Measurements from ENCODE around the gene MEGF6.

The MEGF6 gene

DNA sequence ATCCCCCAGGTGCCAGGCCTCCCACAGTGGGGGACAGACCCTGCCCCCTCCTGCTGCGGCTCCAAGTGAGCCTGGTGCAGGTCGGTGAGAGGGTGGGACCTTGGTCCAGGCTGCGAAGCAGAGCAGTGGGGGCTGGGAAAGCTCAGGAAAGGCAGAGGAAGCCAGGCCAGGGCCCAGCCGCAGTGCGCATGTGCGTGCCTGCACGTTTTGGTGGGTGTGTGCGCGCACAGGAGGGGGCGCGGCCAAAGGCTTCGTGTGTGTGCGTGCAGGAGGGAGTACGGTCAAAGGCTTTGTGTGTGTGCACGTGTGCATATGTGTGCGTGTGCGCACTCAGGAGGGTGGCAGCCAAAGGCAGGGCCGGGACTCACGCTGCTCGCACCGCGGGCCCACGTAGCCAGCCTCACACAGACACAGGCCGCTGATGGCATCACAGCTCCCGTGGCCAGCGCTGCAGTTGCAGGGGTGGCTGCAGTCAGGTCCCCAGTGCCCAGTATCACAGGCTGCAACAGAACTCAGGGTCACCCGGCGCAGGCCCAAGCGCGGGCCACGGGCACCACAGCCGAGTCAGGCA lies 111.0 kb downstream of the MEGF6 start:
- DNase-seq = no peak

DNA sequence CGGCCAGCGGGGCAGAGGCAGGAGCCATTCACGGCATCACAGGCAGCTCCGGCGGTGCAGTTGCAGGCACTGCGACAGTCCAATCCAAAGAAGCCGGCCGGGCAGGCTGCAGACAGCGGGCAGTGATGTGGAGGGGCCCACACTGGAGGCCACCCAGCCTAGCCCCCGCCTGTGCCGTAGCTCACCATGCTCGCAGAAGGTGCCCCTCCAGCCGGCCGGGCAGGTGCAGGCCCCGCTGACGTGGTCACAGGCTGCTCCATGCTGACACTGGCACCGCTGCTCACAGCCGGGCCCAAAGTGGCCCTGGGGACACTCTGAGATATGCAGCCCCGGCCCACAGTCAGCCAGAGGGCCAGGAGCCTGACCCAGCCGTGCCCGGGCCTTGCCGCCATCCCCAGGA lies 111.7 kb downstream of the MEGF6 start:
- no peak for DNase-seq

DNA sequence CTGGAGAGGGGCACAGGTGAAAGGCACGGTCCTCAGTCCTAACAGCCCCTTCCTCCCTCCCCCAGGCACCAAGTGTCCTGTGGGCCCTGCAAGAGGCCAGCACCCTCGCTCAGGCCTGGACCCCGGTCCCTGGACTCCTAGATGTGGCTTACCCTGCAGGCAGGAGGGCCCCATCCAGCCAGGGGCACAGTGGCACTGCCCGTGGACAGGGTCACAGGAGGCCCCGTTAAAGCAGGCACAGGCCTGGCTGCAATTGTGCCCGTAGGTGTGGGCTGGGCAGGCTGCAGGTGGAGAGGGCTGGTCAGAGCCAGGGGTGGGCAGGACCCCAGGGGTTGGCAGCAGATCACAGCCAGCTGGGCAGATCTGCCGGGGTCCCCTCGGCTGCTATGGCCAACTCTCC lies 112.3 kb downstream of the MEGF6 start:
- DNase-seq = no peak

DNA sequence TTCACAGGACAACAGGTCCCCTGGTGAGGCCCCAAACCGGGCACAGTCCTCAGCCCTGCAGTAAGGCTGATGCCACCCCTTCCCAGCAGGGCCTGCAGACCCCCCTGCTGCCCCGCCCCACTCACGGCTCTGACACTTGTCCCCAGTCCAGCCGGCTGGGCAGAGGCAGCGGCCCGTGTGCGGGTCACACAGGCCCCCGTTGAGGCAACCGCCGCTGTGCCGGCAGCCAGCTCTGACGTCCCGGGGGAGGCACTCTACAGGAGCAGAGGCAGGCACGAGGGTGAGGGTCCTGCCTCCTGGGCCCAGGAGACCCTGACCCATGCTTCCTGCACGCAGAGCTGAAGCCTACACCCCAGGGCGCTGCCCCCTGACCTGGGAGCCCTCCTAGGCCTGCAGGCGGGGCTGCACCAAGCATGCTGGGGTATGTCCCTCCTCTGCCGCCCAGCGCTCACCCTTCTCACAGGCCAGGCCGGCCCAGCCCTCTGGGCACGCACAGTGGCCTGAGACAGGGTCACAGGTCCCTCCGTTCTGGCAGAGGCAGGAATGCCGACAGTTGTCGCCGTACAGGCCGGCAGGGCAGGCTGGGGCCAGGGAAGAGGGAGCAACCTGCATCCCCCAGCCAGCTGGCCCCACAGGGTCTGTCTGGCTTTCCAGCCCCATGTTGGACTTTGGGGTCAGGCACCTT lies 112.9 kb downstream of the MEGF6 start:
- no peak for DNase-seq

DNA sequence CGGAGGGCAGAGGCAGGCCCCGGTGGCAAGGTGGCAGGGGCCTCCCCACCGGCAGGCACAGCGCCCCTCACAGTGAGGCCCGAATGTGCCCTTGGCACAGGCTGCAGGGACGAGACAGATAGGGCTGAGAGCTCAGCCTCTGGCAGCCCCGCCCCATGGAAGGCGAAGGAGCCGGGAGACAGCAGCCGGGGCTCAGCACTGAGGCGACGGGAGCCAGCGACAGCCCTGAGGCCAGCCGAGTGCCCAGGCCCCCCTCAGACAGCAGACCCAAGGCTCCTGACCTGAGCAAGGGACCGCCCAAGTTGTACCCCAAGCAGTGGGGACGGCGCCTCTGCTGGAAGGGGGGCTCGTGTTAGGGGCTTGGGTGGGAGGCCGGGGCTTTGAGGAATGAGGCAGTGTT lies 113.8 kb downstream of the MEGF6 start:
- no peak for DNase-seq

DNA sequence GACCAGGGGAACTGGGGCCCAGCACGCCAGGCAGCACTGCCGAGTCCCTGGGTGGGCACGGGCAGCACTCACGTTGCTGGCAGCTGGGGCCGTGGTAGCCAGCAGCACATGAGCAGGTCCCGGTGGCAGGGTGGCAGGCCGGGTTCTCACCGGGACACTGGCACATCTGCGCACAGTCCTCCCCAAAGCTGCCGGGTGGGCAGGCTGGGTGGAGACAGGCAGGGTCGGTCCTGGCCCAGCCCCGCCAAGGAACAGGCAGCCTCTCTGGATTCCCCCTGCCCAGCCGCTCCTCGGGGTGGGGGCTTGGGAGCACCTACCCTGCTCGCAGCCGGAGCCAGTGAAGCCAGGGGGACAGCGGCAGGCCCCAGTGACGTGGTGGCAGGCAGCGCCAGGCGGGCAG lies 114.4 kb downstream of the MEGF6 start:
- DNase-seq = no peak

DNA sequence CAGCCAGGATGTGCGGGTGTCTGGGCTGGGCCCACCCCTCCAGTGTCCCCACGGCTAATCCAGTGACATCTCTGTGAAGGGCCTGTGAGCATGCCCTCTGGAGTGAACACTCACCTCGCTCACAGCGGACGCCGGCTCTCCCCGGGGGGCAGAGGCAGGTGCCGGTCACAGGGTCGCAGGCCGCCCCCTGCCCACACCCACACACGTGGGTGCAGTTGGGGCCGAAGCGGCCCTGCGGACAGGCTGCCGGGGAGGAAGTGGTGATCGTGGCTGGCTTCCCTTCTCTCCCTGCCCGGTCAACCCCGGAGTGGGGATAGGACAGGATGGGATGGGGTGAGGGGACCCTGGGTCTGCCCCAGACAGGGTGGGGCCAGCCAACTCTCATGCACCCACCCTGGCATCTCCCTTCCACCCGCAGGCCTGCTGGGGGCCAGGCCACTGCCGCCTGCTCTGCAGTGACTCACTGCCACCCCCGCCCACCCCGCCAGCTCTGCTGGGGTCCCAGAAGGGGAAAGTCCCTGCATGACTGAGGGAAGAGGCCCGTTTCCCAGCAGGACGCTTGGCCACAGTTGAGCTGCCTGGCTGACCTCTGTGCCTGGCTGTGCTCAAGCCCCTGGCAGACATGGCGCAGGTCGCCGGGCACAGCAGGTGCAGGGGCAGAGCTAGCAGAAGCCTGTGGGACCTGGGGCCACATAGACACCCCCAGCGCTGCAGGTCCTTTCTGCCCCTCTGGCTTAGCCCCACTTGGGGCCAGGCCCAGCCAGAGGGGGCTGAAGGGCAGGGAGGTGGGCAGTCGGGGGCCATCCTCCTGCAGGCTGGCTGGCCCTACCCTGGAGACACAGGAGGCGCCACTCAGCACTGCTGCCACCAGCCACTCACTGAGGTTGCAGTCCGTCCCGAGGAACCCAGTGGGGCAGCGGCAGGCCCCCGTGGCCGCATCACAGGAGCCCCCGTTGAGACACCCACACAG lies 115.2 kb downstream of the MEGF6 start:
- DNase-seq = no peak

DNA sequence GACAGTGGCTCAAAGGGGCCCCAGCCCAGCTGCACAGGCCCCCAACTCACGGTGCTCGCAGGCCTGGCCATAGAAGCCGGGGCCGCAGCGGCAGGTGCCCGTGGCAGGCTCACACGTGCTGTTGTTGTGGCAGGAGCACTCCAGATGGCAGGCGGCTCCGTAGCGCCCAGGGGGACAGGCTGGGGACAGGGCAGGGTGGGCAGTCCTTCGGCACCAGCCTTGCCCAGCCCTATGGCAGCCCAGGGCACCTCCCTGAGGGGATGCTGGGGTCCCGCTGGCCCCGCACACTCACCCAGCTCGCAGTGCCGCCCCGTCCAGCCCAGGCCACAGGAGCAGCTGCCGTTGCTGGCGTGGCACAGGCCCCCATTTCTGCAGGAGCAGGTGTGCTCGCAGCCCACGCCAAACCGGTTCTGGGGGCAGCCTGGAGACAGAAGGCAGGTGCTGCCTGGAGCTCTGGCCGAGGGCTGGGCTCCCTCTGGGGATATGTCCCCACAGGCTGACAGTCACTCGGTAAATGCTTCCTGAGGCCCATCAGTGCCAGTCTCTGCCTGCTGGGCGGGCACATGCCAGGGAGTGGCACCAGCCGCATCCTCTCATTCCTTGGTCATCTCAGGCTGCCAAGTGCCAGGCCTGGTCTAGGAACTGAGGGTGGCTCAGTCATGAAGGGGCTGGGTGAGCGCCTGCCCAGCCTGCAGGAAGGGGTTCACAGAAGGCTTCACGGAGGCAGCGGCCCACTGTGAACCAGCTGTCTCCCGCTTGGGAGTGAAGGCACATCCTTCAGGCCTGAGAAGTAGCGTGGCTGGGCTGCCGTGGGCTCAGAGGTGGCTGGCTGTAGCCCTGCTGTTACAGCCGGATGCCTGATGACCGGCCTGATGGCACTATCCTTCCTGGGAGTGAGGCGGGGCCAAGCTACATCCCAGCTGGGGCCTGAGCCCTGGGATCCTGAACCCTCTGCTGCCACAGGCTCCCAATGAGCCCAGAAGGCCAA lies 116.7 kb downstream of the MEGF6 start:
- no peak for DNase-seq

DNA sequence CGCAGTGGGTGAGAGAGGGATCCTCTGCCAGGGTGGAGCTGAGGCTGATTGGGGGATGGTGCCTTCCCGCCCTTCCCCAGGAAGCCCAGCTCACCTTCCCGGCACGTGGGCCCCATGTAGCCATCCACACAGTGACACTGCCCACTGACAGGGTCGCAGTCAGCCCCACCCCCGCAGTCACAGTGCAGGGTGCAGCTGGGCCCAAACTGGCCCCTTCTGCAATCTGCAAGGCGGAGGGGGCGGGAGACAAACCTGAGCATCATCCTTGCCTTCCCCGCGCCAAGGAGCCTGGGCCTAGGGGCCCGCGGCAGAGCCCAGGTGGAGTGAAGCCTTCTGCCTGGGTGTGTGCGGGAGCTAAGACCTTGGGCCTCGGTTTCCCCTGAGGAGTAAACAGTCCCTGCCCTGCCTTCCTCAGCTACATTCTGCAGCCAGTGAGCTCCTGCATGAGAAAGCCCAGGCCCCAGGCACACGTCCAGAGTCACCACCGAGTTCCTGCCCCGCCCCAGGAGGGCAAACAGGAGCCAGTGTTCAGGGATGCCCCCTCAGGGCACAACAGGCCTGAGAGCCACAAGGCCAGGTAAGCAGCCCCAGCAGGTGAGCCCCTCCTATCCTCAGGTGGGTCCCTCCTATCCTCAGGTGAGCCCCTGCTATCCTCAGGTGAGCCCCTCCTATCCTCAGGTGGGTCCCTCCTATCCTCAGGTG lies 118.6 kb downstream of the MEGF6 start:
- no peak for DNase-seq

DNA sequence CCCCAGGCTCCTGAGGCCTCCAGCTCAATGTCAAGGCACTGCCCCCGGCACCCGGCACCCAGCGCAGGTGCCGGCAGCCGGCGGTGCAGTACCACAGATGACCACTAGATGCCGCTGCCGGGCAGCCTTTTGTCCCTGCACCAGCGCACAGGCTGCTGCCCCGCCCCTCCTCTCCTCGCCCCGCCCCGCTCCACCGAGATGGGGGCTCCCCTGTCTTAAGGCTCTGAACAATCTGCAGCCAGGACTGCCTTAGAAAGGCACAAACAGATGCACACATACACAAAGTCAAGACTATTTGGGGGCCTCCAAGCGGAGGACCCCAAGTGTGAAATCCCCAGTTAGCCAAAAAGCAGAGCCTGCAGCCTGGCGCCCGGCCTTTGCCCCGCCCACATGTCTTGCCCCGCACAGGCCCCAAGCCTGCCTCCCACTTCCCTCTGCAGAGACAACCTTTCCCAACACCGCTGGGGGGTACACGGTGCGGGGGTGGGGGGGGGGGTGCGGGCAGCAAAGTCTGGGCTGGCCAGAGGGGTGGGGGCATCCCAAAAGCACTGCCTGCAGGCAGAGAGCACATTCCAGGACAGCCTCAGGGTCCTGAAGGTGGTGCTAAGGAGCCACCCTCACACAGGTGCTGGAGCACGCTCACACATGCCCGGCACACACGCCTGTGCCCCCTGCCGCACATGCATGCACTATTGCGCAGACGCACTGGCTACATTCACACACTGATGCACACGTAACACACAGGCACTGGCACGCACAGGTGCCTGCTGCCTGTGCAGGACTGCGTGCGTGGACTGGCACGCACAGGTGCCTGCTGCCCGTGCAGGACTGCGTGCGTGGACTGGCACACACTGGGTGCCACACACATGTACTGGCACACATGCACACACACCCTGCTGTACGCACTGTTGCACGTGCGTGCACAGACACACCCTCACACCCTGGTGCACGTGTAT lies 119.7 kb downstream of the MEGF6 start:
- peak; percentile 76 for DNase-seq

DNA sequence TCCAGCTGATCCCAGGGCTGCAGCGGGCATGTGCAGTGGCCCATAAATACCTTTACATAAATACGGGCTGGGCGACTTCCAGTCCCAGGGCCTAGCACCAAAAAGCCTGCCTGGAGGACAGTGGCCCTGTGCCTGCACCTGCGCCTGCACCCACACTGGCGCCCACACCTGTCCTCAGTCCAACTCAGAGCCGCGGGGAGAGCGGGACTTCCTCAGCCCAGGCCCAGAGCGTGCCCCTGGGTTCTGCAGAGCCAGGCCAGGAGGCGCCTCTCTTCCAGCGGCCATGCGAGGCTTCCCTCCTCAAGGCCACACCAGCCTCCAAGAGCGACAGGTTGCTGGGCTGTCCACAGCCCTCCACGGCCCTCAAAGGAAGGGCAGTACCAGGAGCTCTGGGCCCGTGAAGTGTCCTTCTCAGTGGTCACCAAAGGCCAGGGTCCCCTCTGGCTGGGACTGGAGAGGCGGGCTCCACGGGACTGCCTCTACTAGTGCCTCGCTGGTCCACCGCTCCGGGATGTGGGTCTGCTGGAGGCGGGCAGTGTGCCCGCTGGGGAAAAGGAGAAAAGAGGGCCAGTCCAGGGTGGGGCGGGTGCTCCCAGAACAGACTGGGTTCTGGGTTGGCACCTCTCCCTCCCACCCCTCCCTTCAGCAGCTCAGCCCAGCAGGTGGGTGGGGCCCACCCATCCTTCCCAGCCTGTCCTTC lies 121.1 kb downstream of the MEGF6 start:
- DNase-seq = no peak

DNA sequence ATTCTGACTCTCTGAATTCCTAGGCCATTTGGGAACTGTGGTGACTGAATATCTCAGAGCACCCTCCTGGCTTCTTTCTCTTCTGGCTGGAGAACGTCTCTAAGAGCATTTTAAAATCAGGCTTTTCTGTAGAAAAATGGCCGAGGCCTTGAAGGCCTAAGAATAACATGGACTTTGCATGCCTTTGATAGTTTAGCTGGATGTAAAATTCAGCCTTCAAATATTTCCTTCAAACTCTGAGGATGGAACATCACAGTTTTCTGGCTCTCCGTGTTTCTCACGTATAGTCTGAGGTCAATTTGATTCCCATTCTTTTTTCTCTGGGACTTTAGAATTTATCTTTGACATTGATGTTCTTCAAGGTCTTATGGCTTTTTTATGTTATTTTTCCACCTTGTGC lies 122.9 kb downstream of the MEGF6 start:
- DNase-seq = no peak

DNA sequence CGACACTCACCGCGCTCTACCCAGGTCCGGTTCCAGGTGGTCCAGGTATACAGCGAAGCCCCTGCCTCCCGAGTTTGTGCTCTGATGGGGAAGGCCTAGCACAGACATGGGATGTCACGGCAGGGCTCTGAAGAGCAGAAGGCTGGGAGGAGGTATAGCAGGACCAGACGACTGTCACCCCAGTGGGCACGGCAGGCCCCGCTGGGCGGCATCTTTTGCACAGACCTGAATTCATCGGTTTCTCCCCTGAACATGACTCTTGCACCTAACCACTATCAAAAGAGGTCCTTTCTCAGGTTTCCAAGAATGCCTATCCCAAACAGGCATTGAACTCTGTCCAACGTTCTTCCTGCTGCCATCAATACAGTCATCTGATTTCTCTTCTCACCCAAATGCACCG lies 126.3 kb downstream of the MEGF6 start:
- no peak for DNase-seq

DNA sequence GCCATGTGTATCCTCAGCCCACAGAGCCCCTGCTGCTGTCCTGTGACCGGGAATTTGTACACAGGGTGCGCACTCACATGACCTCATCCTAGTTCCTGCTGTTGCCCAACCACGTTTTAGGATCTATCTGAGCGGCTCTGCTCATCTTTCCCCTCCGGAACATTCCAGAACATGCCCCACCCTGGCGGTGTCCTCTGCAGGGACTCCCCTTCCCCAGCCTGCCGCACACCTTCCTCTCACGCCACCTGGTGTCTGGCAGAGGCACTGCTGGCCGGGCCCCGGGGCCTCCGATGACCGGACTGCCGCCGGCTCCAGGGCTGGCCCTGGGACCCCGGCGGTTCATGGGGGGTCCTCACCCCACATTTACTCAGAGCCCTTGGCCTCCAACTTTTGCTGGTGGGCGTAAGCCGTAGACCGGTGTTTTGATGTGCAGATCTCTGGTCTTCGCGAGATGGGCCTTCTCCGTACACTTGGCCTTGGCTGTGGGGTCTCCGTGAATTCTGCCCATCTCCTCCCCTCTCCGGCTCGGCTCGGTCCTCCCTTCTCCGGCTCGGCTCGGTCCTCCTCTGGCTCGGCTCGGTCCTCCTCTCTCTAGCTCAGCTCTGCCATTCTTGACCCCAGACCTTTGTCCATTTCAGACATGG lies 127.4 kb downstream of the MEGF6 start:
- DNase-seq = peak; percentile 47

DNA sequence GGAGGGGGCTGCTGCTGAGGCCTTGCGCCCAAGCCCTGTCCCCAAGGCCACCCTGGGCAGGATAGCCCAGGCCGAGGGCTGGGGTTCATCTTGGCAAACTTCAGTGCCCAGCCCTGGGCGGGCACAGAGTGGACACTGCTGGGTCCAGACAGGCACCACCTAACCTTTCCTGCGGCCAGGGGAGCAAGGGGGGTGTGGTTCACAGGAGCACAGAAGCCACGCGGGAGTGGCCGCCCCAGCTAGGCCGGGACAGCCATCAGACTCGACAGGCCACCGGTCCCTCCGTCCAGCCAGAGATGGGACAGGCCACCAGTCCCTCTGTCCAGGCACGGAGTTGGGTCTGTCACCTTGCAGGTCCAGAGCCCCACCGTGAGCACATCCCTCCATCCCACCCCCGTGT lies 127.9 kb downstream of the MEGF6 start:
- no peak for DNase-seq

DNA sequence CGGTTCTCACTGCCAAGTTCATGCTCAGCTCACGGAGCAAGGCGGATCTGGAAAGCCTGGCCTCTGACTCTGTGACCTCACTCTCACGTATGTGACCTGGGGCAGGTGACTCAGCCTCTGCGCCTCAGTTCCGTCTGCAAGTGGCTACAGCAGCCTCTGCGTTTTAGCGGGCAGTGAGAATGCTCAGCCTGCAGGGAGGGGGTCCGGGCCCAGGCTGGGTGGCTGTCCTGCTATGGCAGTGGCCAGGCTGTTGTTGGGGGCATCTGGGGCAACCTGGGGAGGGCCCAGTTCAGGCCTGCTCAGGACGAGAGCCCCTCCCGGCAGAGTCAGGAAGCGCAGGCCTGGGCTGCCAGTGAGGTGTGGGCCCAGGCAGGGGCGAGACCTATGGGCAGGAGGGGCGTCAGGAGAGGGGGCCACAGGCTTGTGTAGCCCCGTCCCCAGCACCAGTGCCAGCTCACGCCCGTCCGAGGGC lies 128.9 kb downstream of the MEGF6 start:
- DNase-seq = no peak

DNA sequence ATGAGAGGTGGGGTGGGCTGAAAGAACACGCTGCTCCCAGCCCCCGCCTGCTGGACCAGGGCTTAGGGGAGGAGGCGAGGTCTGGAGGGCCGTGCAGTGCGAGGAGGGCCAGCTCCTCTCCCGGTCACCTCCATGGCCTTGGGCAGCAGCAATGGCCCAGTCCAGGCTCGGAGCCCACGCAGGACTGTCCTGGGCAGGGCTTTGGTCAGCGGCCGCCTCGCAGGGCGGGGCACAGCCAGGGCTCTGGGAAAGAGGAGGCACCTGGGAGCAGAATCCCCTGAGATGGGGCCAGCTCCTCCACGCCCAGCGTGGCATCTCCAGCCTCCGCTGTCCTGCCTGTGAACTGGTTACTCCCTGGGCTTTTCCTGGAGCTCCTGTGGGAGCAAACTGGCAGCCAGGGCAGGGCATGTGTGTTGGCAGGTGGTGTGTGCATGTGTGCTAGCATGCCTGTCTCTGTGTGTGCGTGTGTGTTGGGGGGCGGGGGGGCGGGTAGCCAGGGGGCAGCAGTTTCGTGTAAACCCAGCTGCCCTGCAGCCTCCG lies 129.4 kb downstream of the MEGF6 start:
- no peak for DNase-seq

DNA sequence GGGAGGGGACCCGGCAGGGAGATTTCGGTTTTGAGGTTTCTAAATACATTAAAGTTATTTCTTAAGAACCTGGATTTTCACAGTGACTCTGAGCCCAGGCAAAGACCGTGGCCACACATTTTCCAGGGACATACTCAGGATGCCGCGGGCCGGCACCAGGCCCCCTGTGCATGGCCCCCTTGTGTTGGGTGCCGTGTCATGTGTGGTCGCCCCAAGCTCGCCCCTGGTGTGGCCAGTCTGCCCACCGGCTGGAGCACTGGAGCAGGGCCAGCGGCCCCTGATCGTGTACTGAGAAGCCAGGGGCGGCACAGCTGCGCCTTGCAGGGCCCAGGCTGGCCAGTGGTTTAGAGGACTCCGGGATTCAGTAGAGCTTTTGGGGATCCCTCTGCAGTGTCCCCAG lies 130.3 kb downstream of the MEGF6 start:
- DNase-seq = no peak

DNA sequence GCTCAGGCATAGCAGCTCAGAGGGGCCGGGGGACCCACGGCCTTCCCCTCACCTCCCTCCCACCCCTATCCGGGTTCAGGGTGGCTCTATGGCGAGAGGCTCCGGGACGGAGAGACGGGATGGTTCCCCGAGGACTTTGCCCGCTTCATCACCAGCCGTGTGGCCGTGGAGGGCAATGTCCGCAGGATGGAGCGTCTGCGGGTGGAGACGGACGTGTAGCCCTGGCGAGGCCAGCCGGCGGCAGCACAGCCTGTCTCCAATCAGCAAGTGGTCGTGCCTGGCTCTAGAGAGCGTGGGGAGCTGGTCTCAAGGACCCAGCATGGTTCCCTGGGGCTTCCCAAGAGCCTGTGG lies 131.0 kb downstream of the MEGF6 start:
- DNase-seq = no peak

Data from OCI-M1 (cell line).